Measurements from ENCODE around the gene FOXK1. TPM values are rescaled to one million over a fixed set of nuclear protein-coding genes. Genes with fewer than 3 reads are reported as not detected.
"Not testable (repeated sequence)": the region's sequence is repeated elsewhere in the genome, so short reads cannot be mapped to it uniquely, and the experiment has no call there.

FOXK1 gene
- total RNA-seq, 2 experiments from 2014 or later: 25.9 to 26.6 TPM

DNA sequence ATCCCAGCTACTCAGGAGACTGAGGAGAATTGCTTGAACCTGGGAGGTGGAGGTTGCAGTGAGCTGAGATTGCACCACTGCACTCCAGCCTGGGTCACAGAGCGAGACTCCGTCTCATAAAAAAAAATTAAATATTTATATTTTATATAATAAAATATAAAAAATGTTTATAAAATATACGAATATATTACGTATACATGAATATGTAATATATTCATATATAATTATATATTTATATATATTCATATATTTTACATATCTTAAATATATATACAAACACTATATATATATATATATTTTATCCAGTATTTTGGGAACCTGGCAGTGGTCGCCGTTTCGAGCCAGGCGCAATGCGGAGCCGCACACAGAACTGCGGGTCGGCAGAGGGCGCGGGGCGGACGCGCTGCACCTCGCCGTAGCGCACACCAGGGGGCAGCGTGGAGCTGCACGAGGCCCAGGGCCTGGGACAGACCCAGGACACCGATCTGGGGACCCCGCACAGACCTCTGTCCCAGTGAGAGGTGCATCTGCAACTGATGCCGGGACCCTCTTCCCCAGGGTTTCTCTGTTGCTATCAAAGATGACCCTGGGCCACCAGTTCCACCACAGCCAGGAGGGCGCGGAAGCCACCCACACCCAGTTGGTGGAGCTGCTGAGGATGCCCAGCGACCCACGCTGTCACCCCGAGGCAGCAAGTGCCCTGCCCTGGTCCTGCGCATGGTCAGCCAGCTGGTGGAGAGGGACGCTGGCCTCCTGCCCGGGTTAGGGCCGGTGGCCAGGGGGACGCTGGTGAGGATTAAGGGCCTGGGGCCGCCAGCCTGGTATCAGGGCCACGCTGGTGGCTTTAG, 116.0 kb downstream of the FOXK1 start:
- Mint-ChIP-seq H3K4me3 (no peak overlapping the region), H3K27me3 (no peaks in the 10 kb centered on the region), H3K4me1 (ENCODE audit: low read depth) (no peaks in the 10 kb centered on the region), H3K36me3 (no peaks in the 10 kb centered on the region), H3K27ac (no peak overlapping the region), H3K9me3 (no peaks in the 10 kb centered on the region)
- ChIA-PET CTCF (interaction anchor here (0.5 to 4.5 kb wide), 18 partner anchors 10 to 806 kb away, joined by 3 to 59 read pairs (median 4); partner anchors contain the start of genes AP5Z1 and RADIL), POLR2A (interaction anchor here (0.6 to 0.8 kb wide), 2 partner anchors 23 to 222 kb away, joined by 3 to 4 read pairs; partner anchors contain the start of gene AP5Z1)
- peak; percentile 74 for DNase-seq
- intact Hi-C loops (cut with micrococcal nuclease): loop anchor here (1.0 kb wide), 2 partner anchors 85 to 287 kb away; partner anchors contain the start of gene RADIL

DNA sequence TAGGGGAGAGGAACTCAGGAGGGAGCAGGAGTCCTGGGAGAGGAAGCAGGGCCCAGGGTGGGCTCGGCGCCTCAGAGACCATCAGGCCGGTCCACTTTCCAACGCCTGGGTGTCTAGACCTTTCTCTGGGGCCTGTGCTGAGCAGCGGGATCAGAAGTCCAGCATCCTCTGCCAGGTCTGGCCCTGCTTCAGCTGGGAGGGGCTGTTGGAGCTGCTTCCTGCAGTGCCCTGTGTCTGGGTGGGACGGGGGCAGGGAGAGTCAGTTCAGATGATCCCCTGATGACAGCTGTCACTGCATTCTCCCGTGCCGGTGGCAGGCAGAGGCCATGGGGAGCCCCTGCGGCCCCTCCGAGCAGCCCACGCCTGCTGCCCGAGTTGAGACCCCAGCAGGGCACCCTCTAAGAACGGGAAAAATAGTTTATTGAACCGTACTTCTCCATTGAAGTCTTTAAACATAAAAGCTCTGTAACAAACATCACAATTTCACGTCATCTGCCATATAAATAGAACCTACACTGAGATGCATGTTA, 116.7 kb downstream of the FOXK1 start:
- POLR2A ChIA-PET: interaction anchor here (0.6 kb wide), 1 partner anchor 222 kb away, joined by 4 read pairs; no protein-coding TSS in a partner anchor
- DNase-seq: no peak
- Mint-ChIP-seq H3K27me3 (no peaks in the 10 kb centered on the region), H3K9me3 (no peaks in the 10 kb centered on the region), H3K27ac (no peak overlapping the region), H3K4me3 (no peak overlapping the region), H3K4me1 (ENCODE audit: low read depth) (no peaks in the 10 kb centered on the region), H3K36me3 (no peaks in the 10 kb centered on the region)
- intact Hi-C loops (cut with micrococcal nuclease): loop anchor here (1.0 kb wide), 2 partner anchors 85 to 287 kb away; partner anchors contain the start of gene RADIL
- CTCF ChIA-PET: interaction anchor here (0.5 to 4.5 kb wide), 15 partner anchors 9 to 287 kb away, joined by 3 to 59 read pairs (median 4); partner anchors contain the start of genes AP5Z1 and RADIL

- ChIA-PET CTCF (interaction anchor here (2.5 to 4.5 kb wide), 2 partner anchors 84 to 286 kb away, joined by 19 to 59 read pairs; partner anchors contain the start of gene RADIL), POLR2A (no interaction called here)
- no peaks in the 10 kb centered on the region for H3K36me3 Mint-ChIP-seq
- no peaks in the 10 kb centered on the region for H3K4me1 Mint-ChIP-seq (ENCODE audit: low read depth)
- H3K27me3 Mint-ChIP-seq: no peaks in the 10 kb centered on the region
- no peak overlapping the region for H3K4me3 Mint-ChIP-seq
- intact Hi-C loops (cut with micrococcal nuclease): no loop called here
- no peaks in the 10 kb centered on the region for H3K9me3 Mint-ChIP-seq
- H3K27ac Mint-ChIP-seq: no peak overlapping the region
- no peak for DNase-seq
Measured at GRCh38 chr7:4799508-4800268, 117.6 kb downstream of the FOXK1 start.

- H3K36me3 Mint-ChIP-seq: no peaks in the 10 kb centered on the region
- no peak overlapping the region for H3K4me3 Mint-ChIP-seq
- no peak overlapping the region for H3K27ac Mint-ChIP-seq
- CTCF ChIA-PET: no interaction called here
- POLR2A ChIA-PET: no interaction called here
- H3K4me1 Mint-ChIP-seq (ENCODE audit: low read depth): no peaks in the 10 kb centered on the region
- H3K27me3 Mint-ChIP-seq: no peaks in the 10 kb centered on the region
- intact Hi-C loops (cut with micrococcal nuclease): no loop called here
- DNase-seq: no peak
- H3K9me3 Mint-ChIP-seq: no peaks in the 10 kb centered on the region
Measured at GRCh38 chr7:4800487-4800886, 118.4 kb downstream of the FOXK1 start.

DNA sequence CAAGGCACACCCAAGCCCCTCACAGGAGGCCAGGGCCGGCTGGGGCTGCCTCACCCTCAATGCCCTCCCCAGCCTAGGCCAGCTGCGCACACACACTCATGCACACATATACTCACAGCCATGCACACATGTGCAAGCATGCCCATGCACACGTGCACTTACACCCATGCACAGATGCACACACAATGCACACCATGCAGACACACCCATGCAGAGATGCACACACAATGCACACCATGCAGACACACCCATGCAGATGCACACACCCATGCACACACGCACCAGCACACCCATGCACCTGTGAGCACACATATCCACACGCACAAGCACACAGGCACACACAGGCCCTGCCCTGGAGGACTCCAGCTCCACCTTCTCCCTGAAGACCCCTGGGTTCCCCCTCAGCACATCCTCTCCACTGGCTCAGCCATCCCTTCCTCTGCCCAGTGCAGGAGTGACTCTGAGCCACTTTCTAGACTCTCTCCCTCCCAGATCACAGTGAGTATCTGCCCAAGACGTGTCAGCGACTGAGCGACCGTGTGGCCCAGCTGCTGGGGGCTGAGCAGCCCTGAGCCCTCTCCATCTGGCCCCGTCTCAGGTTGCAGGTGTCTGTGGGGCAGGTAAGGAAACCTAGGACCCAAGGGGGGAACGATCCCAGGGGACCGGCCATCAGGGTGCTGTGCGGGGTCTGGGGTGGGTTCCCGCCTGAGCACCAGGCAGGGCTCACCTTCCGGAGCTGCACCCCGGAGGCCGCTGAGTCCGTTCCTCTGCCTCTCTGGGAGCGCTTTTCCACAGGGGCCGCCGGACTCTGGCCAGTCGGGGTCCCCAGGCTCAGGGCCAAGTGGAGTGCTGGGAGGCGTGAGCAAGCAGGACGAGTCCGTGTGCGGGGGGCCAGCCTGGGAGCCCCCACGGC, 119.1 kb downstream of the FOXK1 start:
- Mint-ChIP-seq H3K36me3 (no peaks in the 10 kb centered on the region), H3K27me3 (no peaks in the 10 kb centered on the region), H3K4me1 (ENCODE audit: low read depth) (no peaks in the 10 kb centered on the region), H3K4me3 (no peak overlapping the region), H3K27ac (no peak overlapping the region), H3K9me3 (no peaks in the 10 kb centered on the region)
- DNase-seq: no peak
- intact Hi-C loops (cut with micrococcal nuclease): no loop called here
- ChIA-PET CTCF (no interaction called here), POLR2A (no interaction called here)

DNA sequence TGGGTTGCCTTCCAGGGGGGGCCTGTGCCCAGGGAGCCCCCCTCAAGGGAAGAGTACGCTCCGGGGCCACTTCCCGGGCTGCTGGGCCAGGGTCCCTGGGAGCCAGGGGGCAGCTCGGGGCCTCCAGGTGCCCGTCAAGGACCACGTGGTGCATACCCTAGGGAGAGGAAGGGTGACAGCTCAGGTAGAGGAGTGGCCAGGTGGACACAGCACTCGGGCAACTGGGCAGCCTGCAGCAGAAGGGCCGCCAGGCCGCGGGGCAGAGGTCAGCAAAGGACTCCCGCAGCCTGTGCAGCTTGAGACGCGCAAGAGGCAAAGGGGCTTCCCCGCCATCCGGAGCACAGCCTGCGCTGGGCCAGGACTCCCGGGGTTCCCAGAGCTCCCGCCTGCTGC, 119.7 kb downstream of the FOXK1 start:
- H3K27ac Mint-ChIP-seq: no peak overlapping the region
- no peak for DNase-seq
- no peaks in the 10 kb centered on the region for H3K36me3 Mint-ChIP-seq
- no peaks in the 10 kb centered on the region for H3K9me3 Mint-ChIP-seq
- no peaks in the 10 kb centered on the region for H3K4me1 Mint-ChIP-seq (ENCODE audit: low read depth)
- no peaks in the 10 kb centered on the region for H3K27me3 Mint-ChIP-seq
- ChIA-PET POLR2A (no interaction called here), CTCF (no interaction called here)
- intact Hi-C loops (cut with micrococcal nuclease): no loop called here
- no peak overlapping the region for H3K4me3 Mint-ChIP-seq

DNA sequence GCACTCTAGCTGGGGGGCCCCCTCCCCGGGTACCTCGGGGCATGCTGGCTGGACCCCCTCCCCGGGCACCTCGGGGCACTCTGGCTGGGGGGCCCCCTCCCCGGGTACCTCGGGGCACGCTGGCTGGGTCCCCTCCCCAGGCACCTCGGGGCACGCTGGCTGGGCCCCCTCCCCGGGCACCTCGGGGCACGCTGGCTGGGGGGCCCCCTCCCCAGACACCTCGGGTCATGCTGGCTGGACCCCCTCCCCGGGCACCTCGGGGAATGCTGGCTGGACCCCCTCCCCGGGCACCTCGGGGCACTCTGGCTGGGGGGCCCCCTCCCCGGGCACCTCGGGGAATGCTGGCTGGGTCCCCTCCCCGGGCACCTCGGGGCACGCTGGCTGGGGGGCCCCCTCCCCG, 120.5 kb downstream of the FOXK1 start:
- H3K4me3 Mint-ChIP-seq; H3K9me3 Mint-ChIP-seq; POLR2A ChIA-PET; H3K27me3 Mint-ChIP-seq; DNase-seq; H3K27ac Mint-ChIP-seq; H3K4me1 Mint-ChIP-seq (ENCODE audit: low read depth); H3K36me3 Mint-ChIP-seq; CTCF ChIA-PET; intact Hi-C loops (cut with micrococcal nuclease): not testable (repeated sequence)

DNA sequence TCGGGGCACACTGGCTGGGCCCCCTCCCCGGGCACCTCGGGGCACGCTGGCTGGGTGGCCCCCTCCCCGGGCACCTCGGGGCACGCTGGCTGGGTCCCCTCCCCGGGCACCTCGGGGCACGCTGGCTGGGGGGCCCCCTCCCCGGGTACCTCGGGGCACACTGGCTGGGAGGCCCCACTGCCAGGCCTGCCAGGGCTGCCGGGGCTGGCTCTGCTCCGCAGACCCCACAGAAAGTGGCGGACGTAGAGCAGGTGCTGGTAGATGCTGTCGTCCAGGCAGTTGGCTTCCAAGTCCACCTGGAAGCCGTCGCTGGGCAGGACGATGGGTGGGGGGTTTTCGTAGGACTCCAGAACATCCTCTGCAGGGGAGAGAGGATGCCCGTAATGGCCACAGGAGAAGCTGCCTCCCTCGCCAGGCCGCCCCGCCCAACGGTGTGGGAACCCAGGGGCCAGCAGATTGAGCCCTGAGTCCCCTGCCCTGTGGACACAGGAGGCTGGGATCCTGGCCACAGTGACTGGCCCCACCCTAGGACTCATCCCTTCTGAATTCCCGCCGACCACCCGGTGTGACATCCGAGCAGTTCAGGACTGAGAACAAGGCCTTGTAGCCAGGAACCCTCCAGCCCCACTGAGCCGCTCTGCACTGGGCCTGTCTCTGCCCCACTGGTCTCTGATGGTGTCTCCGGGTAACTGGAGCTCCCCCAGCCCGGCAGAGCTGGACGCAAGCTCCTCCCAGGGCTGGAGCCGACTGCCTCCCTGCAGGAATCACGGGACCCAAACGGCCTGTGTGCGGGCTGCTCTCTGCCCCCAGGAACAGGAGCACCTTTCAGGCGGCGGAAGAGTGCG, 121.5 kb downstream of the FOXK1 start:
- ChIA-PET CTCF (interaction anchor here (0.9 kb wide), 1 partner anchor 336 kb away, joined by 4 read pairs; no protein-coding TSS in a partner anchor), POLR2A (no interaction called here)
- no peaks in the 10 kb centered on the region for H3K9me3 Mint-ChIP-seq
- H3K27ac Mint-ChIP-seq: no peak overlapping the region
- peaks cover 3% of the 10 kb centered on the region for H3K27me3 Mint-ChIP-seq
- no peaks in the 10 kb centered on the region for H3K36me3 Mint-ChIP-seq
- intact Hi-C loops (cut with micrococcal nuclease): no loop called here
- no peaks in the 10 kb centered on the region for H3K4me1 Mint-ChIP-seq (ENCODE audit: low read depth)
- DNase-seq: no peak
- H3K4me3 Mint-ChIP-seq: no peak overlapping the region

DNA sequence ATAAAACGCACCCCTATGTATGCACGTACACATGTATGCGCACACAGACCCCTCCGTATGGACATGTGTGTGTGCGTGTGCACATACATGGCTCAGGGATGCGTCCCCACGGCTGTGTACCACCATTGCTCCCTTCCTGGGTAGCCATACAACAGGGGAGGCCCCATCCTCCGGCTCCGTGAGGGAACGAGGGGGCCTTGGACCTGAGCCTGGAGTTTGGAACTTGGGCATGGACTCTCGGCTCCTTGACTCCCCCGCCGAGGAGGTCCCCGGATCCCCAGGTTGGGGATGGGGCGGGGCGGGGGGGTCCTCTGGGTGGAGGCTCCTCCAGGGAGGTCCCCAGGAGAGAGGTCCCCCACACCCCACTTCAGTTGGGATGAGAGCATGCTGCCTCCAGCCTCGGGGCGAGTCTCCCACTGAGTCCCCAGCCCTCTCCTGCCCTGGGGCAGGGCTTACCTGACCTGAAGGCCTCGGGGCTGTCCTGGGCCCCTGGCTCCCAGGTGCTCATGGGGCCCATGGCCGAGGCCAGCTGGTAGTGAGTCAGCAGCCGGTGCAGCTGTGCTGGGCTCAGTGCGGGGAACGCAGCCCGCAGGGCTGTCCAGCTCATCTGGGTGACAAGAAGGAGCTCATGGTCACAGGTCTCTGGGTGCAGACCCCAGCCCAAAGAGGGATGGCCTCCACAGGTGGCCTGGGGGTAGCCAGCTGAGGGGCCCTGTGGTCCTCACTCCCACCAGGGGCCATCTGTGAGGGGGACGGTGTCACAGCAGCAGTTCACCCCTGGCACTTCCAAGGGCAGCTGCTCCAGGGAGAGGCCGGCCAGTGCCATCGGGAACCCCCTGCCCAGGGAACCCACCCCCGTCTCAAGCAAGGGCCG, 123.3 kb downstream of the FOXK1 start:
- Mint-ChIP-seq H3K36me3 (no peaks in the 10 kb centered on the region), H3K4me3 (no peak overlapping the region), H3K27me3 (peaks cover 8% of the 10 kb centered on the region), H3K9me3 (no peaks in the 10 kb centered on the region), H3K27ac (no peak overlapping the region), H3K4me1 (ENCODE audit: low read depth) (peaks cover 6% of the 10 kb centered on the region)
- ChIA-PET POLR2A (no interaction called here), CTCF (no interaction called here)
- intact Hi-C loops (cut with micrococcal nuclease): no loop called here
- DNase-seq: no peak

- DNase-seq: no peak
- Mint-ChIP-seq H3K36me3 (no peaks in the 10 kb centered on the region), H3K4me1 (ENCODE audit: low read depth) (peaks cover 6% of the 10 kb centered on the region), H3K27ac (no peak overlapping the region), H3K9me3 (no peaks in the 10 kb centered on the region), H3K4me3 (no peak overlapping the region), H3K27me3 (peaks cover 10% of the 10 kb centered on the region)
- ChIA-PET POLR2A (no interaction called here), CTCF (no interaction called here)
- intact Hi-C loops (cut with micrococcal nuclease): no loop called here
Measured at GRCh38 chr7:4805984-4806300, 123.8 kb downstream of the FOXK1 start.

Measured in activated CD4-positive, alpha-beta memory T cell treated with anti-CD3 and anti-CD28 coated beads for 36 hours (primary cell).